HG02884 (cell line): ENCODE data around the gene KRTAP5-7.
"Not testable (repeated sequence)": the region's sequence is repeated elsewhere in the genome, so short reads cannot be mapped to it uniquely, and the experiment has no call there.

Experiments
- ATAC-seq: cut with Tn5 transposase; IDR thresholded peaks from one replicate; pipeline ENCODE4 v1.9.1; 2021; ENCODE audit warnings: mild to moderate bottlenecking, moderate library complexity; ENCODE audit not compliant: unreplicated experiment

KRTAP5-7 gene

GRCh38 chr11:71556018-71556417 is 29.0 kb downstream of the KRTAP5-7 start:
- no peak for ATAC-seq

GRCh38 chr11:71557257-71557656 is 30.2 kb downstream of the KRTAP5-7 start:
- ATAC-seq: no peak

- no peak for ATAC-seq
Measured at GRCh38 chr11:71558996-71559395, 31.9 kb downstream of the KRTAP5-7 start.

GRCh38 chr11:71562120-71562519 is 35.1 kb downstream of the KRTAP5-7 start:
- no peak for ATAC-seq

GRCh38 chr11:71563406-71563805 is 36.3 kb downstream of the KRTAP5-7 start:
- ATAC-seq: no peak

- ATAC-seq: no peak
Measured at GRCh38 chr11:71564430-71564829, 37.4 kb downstream of the KRTAP5-7 start.

- no peak for ATAC-seq
Measured at GRCh38 chr11:71565263-71565662, 38.2 kb downstream of the KRTAP5-7 start, which contains the start of gene KRTAP5-10. Gene KRTAP5-10 (plus strand): TSS chr11:71565563. CDS start chr11:71565588, 25 bp downstream.

GRCh38 chr11:71566081-71566620 is 39.1 kb downstream of the KRTAP5-7 start:
- no peak for ATAC-seq

GRCh38 chr11:71566626-71567599 is 39.8 kb downstream of the KRTAP5-7 start:
- ATAC-seq: not testable (repeated sequence)

GRCh38 chr11:71567633-71568032 is 40.6 kb downstream of the KRTAP5-7 start:
- not testable (repeated sequence) for ATAC-seq

GRCh38 chr11:71568704-71569349 is 41.8 kb downstream of the KRTAP5-7 start:
- ATAC-seq: no peak

- ATAC-seq: not testable (repeated sequence)
Measured at GRCh38 chr11:71571101-71571850, 44.2 kb downstream of the KRTAP5-7 start.

GRCh38 chr11:71572811-71573210 is 45.7 kb downstream of the KRTAP5-7 start:
- ATAC-seq: no peak

GRCh38 chr11:71574418-71574817 is 47.4 kb downstream of the KRTAP5-7 start:
- ATAC-seq: no peak

- ATAC-seq: no peak
Measured at GRCh38 chr11:71575723-71576424, 48.8 kb downstream of the KRTAP5-7 start.

GRCh38 chr11:71576688-71577465 is 49.8 kb downstream of the KRTAP5-7 start:
- not testable (repeated sequence) for ATAC-seq

- no peak for ATAC-seq
Measured at GRCh38 chr11:71577469-71578004, 50.5 kb downstream of the KRTAP5-7 start.
